ENCODE results near the gene CRYBG3. TPM values are rescaled to one million over a fixed set of nuclear protein-coding genes. Genes with fewer than 3 reads are reported as not detected.

The CRYBG3 gene
- total and polyA plus RNA-seq, 2 of the 13 experiments (the other 11 are each of a cell fraction or from before 2014, with no cell fraction given), result 3.8 to 15.9 TPM

DNA sequence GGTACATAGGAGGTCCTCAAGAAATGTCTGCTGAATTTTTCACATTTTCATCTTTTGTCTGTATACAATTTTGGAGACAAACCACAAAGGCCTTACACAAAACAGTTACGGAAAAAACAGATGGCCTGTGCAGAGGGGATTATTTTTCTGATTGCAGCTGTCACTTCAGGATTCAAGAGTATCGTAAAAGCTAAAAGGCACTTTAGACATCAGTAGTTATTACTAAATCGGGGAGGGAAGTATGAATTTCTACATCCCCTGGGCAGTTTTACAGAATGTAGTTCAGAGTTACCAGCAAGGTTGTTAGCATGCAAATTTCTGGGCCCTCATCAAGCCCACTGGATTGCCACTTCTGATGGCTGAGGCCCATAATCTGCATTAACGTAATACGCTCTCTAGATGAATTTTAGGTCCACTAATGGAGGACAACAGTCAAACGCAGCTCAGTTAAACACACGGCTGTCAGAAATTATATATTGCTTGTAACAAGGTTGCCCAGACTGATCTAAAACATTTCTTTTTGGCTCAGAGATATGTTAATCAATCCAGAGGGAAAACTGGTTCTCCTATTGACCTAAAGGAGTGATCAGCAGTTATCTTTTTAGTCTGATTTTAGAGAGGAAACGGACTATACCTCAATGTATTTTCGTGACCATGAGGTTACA, 149.3 kb downstream of the CRYBG3 start:
- peak overlapping the region; percentile 66 for H2AFZ ChIP-seq (ENCODE audit: low read length)
- intact Hi-C loops (cut with micrococcal nuclease; ENCODE audit: unreplicated experiment) (loop anchor here (1.0 kb wide), 1 partner anchor 52 kb away; no protein-coding TSS in a partner anchor), in situ Hi-C loops (cut with HindIII; ENCODE audit: extremely low pct_ligation_motif_present, low pct_unique_long_range_greater_than_20kb) (loop anchor here (5.0 kb wide), 1 partner anchor 41 kb away; no protein-coding TSS in a partner anchor)
- CTCF ChIA-PET (ENCODE audit: low intra/inter-chr PET ratio, low total read pairs), result no interaction called here
- no peaks in the 10 kb centered on the region for H4K20me1 ChIP-seq (ENCODE audit: insufficient read depth, low read length)
- peak overlapping the region; percentile 68 for H3K27ac ChIP-seq (ENCODE audit: extremely low read length, insufficient read depth, low read length)
- WGBS (ENCODE audit: low lambda C conversion rate), result 43% methylated on average over 9 of the region's 9 CpGs
- no TSS peak for BruUV-seq (replicated peaks)
- no peaks in the 10 kb centered on the region; a peak in 1 of 5 replicates for H3K27me3 ChIP-seq (ENCODE audit: control insufficient read depth in 1 of 2, insufficient read depth in 2 of 2, low read length in 2 of 2)
- ATAC-seq, result no peak
- no peaks in the 10 kb centered on the region for H3K9me3 ChIP-seq (ENCODE audit: low read length)
- peak overlapping the region; percentile 64 to 85 (median 67) for H3K4me3 ChIP-seq (replicated peaks in 1 of 3; ENCODE audit: insufficient read depth in 1 of 3, low read depth in 2 of 3, low read length in 3 of 3)
- H3K36me3 ChIP-seq (replicated peaks in 1 of 2; ENCODE audit: control insufficient read depth in 1 of 2, insufficient read depth in 2 of 2, low read length in 2 of 2), result peaks cover 6 to 15% of the 10 kb centered on the region in 2 experiments; a peak in 3 of 5 replicates
- H3K4me2 ChIP-seq (ENCODE audit: low read depth, low read length), result peak overlapping the region; percentile 98
- peaks cover 53% of the 10 kb centered on the region for H3K79me2 ChIP-seq (ENCODE audit: insufficient read depth, low read length)
- POLR2A ChIA-PET, result interaction anchor here (0.8 to 2.0 kb wide), 4 partner anchors 23 to 149 kb away, joined by 4 to 9 read pairs (median 6); partner anchors contain the start of gene CRYBG3
- DNase-seq (ENCODE audit: low spot score), result no peak
- peaks cover 44% of the 10 kb centered on the region for H3K4me1 ChIP-seq (ENCODE audit: insufficient read depth, low read length)
- TF ChIP-seq ZNF230 (CRISPR knock-in tag; IDR thresholded peaks at IDR 0.05) (0 out of 2 replicates have a peak, but pooled peaks have one; percentile 5), ZNF382 (CRISPR knock-in tag; IDR thresholded peaks at IDR 0.05; ENCODE audit: borderline replicate concordance) (no peak)
- no peak for FAIRE-seq
- peak overlapping the region; percentile 83 for H3K9ac ChIP-seq (ENCODE audit: insufficient read depth, low read depth, low read length)

- CTCF ChIA-PET (ENCODE audit: low intra/inter-chr PET ratio, low total read pairs), result no interaction called here
- H2AFZ ChIP-seq (ENCODE audit: low read length), result peak within 1 kb of the TSS; percentile 79
- BruUV-seq (replicated peaks), result TSS peak; percentile 67
- H3K27ac ChIP-seq (ENCODE audit: extremely low read length, insufficient read depth, low read length), result peak within 1 kb of the TSS; percentile 68
- FAIRE-seq (peak; percentile 52), ATAC-seq (peak; percentile 97), DNase-seq (ENCODE audit: low spot score) (peak; percentile 52)
- intact Hi-C loops (cut with micrococcal nuclease; ENCODE audit: unreplicated experiment) (loop anchor here (1.0 kb wide), 2 partner anchors 38 to 51 kb away; no protein-coding TSS in a partner anchor), in situ Hi-C loops (cut with HindIII; ENCODE audit: extremely low pct_ligation_motif_present, low pct_unique_long_range_greater_than_20kb) (loop anchor here (5.0 kb wide), 1 partner anchor 40 kb away; no protein-coding TSS in a partner anchor)
- POLR2A ChIA-PET, result interaction anchor here (0.6 to 2.0 kb wide), 5 partner anchors 13 to 150 kb away, joined by 3 to 9 read pairs (median 5); partner anchors contain the start of gene CRYBG3
- H3K4me1 ChIP-seq (ENCODE audit: insufficient read depth, low read length), result peaks cover 44% of the 10 kb centered on the region
- H3K9me3 ChIP-seq (ENCODE audit: low read length), result no peaks in the 10 kb centered on the region
- H3K27me3 ChIP-seq (ENCODE audit: control insufficient read depth in 1 of 2, insufficient read depth in 2 of 2, low read length in 2 of 2), result no peaks in the 10 kb centered on the region; a peak in 1 of 5 replicates
- H3K9ac ChIP-seq (ENCODE audit: insufficient read depth, low read depth, low read length), result peak within 1 kb of the TSS; percentile 83
- H4K20me1 ChIP-seq (ENCODE audit: insufficient read depth, low read length), result no peaks in the 10 kb centered on the region
- WGBS (ENCODE audit: low lambda C conversion rate), result 3% methylated on average over 16 of the region's 82 CpGs
- peak within 1 kb of the TSS; percentile 98 for H3K4me2 ChIP-seq (ENCODE audit: low read depth, low read length)
- peaks cover 3 to 7% of the 10 kb centered on the region in 2 experiments; a peak in 3 of 5 replicates for H3K36me3 ChIP-seq (replicated peaks in 1 of 2; ENCODE audit: control insufficient read depth in 1 of 2, insufficient read depth in 2 of 2, low read length in 2 of 2)
- peaks cover 45% of the 10 kb centered on the region for H3K79me2 ChIP-seq (ENCODE audit: insufficient read depth, low read length)
- peak within 1 kb of the TSS; percentile 64 to 85 (median 67) for H3K4me3 ChIP-seq (replicated peaks in 1 of 3; ENCODE audit: insufficient read depth in 1 of 3, low read depth in 2 of 3, low read length in 3 of 3)
- TF ChIP-seq GMEB2 (CRISPR knock-in tag; IDR thresholded peaks at IDR 0.05; ENCODE audit: low read depth), result peak; percentile 65; the same call in 1 of the 2 replicates
- peak; percentile 69; the same call in 1 of the 2 replicates for TF ChIP-seq ZNF350 (CRISPR knock-in tag; IDR thresholded peaks at IDR 0.05; ENCODE audit: borderline replicate concordance, low read depth)
- TF ChIP-seq ARNT2 (CRISPR knock-in tag; IDR thresholded peaks at IDR 0.05; ENCODE audit: low read depth), result peak; percentile 48; the same call in 1 of the 2 replicates
- TF ChIP-seq ZNF546 (CRISPR knock-in tag; conservative IDR thresholded peaks at IDR 0.05), result 0 out of 2 replicates have a peak, but pooled peaks have one; percentile 64
- no peak; the same call in 1 of the 2 replicates for TF ChIP-seq ADNP (CRISPR knock-in tag; IDR thresholded peaks at IDR 0.05)
- no peak for TF ChIP-seq FOXK2 (IDR thresholded peaks at IDR 0.05)
- 0 out of 2 replicates have a peak, but pooled peaks have one; percentile 33 for TF ChIP-seq GZF1 (CRISPR knock-in tag; IDR thresholded peaks at IDR 0.05)
- no peak for TF ChIP-seq MLX (CRISPR knock-in tag; IDR thresholded peaks at IDR 0.05)
- no peak for TF ChIP-seq FOXK1 (CRISPR knock-in tag; IDR thresholded peaks at IDR 0.05; ENCODE audit: borderline replicate concordance, low read depth)
Measured at GRCh38 chr3:97971679-97972567, 150.1 kb downstream of the CRYBG3 start, which contains the start of gene RIOX2. Gene RIOX2 (minus strand): TSS chr3:97972431. CDS start chr3:97967593, 4,838 bp downstream.
